GM13977 (cell line): Measurements from ENCODE around the gene KLK6.
A peak's percentile ranks its signal among the peaks of the same experiment; 100 is the strongest.

Experiments used
- DNase-seq: peaks from one replicate; pipeline ENCODE4 v3.0.0; 2012; ENCODE audit warnings: low spot score
- in situ Hi-C: fragments of 300-500 bp; cut with MboI; formaldehyde crosslinking; loops from one replicate; pipeline ENCODE4 v1.12.0; 2022; ENCODE audit warnings: low sequenced_read_pairs, low pct_unique_long_range_greater_than_20kb, mixed read lengths, inconsistent platforms; ENCODE audit not compliant: unreplicated experiment
- TF ChIP-seq, protein P1 (sequence below): IDR thresholded peaks from 2 replicates; pipeline ENCODE4 v1.5.1; 2012; ENCODE audit warnings: mild to moderate bottlenecking, control low read depth; ENCODE audit not compliant: insufficient read depth; ENCODE audit errors: extremely low read depth, missing control alignments

The KLK6 gene

DNA sequence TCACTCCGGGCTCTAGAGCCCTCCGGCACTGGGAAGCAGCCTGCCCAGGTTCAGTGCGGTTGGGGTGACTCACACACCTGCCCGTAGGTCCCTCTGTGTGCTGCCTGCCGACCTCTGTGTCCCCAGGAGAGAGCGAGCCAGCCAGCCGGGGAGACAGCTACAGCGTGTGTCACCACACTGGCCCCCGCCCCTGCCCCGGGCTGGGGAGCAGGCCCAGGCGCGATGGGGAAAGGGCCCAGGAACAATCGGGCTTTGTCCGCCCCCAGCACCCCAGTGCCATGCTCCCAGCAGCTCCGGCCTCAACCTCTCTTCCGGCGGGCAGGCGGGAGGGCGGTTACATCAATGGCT lies at the start of gene KLK6:
KLK6 (minus strand) TSS at position 179 of the 348 bp plus-strand sequence. CDS start 1,487 bp downstream, outside the sequence.
- DNase-seq: no peak
- TF ChIP-seq, protein P1, sequence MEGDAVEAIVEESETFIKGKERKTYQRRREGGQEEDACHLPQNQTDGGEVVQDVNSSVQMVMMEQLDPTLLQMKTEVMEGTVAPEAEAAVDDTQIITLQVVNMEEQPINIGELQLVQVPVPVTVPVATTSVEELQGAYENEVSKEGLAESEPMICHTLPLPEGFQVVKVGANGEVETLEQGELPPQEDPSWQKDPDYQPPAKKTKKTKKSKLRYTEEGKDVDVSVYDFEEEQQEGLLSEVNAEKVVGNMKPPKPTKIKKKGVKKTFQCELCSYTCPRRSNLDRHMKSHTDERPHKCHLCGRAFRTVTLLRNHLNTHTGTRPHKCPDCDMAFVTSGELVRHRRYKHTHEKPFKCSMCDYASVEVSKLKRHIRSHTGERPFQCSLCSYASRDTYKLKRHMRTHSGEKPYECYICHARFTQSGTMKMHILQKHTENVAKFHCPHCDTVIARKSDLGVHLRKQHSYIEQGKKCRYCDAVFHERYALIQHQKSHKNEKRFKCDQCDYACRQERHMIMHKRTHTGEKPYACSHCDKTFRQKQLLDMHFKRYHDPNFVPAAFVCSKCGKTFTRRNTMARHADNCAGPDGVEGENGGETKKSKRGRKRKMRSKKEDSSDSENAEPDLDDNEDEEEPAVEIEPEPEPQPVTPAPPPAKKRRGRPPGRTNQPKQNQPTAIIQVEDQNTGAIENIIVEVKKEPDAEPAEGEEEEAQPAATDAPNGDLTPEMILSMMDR: no peak
- in situ Hi-C loops: no loop called here

DNA sequence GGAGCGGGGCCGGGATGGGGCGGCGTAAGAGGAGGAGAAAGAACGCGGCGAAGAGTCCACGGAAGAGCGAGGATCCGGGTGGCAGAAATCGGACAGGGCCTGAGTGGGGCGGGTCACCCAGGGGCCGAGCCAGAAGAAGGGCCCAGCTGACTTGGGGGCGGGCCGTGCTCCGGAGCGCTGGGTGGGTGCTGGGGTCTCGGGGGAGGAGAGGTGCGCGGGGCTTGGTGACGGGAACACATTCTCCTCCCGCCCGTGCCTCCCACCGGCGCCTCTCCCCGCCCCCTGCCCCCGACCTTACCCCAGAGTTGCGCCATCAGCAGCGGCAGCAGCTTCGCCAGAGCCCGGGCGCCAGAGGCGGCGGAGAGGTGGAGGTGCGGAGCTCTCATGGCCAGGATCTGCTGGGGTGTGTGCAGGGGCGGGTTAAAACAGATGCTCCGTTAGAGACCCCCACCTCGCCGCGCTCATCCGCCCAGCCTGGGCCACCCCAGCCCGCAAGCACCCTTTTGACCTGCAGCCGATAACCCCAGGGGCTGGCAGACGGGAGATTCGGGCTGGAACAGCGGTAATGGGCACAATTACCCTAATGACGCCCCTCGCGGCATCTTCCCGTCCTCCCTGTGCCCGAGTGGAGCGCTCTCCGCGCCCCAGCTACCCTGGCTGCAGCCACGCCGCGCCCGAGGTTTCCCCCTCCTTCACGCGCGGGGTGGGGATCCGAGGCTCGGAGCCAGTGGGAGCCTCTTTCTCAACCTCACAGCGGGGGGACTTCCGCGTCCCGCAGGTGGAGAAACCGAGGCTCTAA lies 49.6 kb upstream of the KLK6 start:
- TF ChIP-seq, protein P1: no peak
- no peak for DNase-seq
- in situ Hi-C loops: no loop called here

DNA sequence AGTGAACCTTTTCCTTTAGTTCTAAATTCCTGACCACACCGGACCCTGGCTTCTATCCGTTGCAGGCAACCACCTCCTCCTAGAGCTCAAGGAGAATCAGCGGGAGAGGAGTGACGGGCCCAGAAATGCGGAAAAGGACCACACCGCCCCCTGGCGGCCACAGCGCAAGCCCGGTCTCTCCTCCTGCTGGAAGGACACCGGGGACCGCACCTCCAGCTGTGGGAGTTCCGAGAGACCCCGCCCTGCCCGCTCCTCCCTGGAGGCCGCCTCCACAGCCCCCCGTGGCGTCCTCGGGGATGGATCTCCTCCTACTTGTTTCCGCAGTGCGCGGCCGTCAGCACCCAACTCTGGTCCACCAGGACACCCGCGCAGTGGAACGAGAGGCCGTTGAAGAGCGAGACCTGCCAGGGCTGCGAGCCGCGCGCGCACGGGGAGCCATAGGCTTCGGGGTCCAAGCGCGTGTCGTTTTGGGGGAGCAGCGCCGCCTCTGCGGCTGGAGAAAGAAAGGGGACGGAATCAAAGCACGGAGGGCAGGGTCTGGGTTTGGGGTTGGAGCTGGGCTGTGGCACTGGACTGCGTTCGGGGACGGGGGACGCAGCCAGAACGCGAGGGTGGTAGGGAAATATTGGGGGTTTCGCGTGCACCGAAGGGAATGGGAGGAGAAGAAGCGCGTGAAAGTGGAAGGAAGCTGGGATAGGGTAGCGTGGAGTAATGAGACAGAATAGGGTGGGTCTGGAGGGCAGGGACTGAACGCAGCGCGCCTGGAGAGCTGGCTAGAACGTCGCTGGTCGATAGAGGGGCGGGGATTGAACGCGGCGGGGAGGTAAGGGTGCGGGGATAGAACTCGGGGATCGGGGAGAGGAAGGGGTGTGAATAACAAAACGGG lies 47.6 kb upstream of the KLK6 start:
- TF ChIP-seq, protein P1: peak; percentile 96
- DNase-seq: peak; percentile 93
- in situ Hi-C loops: no loop called here

DNA sequence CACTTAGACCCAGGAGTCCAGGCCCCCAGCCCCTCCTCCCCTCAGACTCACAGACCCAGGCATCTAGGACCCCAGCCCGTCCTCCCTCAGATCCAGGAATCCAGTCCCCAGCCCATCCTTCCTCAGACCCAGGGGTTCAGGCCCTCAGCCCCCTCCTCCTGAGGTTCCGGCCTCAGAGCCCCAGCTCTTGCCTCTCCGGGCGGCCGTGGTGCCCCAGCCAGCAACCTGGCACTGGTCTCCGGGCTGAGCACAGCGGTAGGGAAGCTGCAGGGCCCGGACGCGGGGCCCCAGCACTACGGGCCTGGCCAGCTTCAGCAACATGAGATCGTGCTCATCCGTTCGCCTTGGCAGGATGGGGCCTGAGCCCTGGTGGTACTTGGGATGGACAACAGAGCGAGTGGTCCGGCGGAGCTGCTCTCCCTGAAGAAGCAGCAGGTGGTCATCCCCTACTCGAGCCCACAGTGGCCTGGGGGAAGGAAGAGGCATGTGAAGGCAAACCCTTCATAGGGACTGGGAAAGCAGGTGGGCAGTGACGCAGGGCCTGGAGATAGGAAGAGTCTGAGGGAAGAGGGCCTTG lies 46.4 kb upstream of the KLK6 start:
- in situ Hi-C loops: no loop called here

DNA sequence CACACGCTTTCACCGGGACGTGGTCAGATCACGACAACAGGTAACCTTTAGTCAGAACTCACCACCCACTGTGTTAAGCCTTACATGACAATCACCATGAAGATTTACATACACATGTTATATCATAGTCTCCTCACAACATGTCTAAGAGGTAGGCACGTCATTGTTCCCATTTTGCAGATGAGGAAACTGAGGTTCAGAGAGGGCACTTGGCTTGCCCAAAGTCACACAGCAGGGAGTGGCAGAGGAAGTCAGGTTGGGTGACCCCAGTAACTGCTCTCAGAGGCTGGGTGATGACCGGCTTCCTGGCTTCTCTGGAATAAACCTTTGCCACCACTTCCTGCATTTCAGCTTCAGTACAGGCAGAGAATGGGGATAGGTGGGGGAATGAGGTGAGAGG lies 44.9 kb upstream of the KLK6 start:
- TF ChIP-seq, protein P1: no peak
- in situ Hi-C loops: no loop called here
- DNase-seq: no peak

More for the DNA sequence above, 46.4 kb upstream of the KLK6 start:
- TF ChIP-seq, protein P1: no peak
- DNase-seq: no peak

DNA sequence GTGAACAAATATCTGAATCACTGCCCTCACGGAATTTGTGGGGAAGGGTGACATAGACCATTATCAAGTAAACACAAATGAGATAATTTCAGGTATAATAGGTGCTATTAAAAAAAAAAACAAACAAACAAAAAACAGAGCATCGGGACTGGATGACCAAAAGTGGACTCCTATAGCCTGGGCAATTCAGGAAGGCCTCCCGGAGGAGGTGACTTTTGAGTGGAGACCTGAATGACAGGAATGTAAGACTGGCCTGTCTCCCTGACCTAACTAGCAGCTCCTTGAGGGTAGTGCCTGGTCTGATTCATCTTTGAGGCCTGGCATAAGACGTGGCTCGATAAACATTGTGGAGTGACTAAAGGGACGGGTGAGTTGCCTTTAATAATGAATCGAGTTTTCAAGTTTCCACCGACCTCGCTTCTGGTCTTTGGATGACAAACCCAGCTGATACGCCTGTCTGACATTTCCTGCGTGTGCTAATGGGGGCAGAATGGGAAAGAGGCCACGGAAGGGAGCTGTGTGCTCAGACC lies 43.3 kb upstream of the KLK6 start:
- TF ChIP-seq, protein P1: no peak
- in situ Hi-C loops: no loop called here
- DNase-seq: no peak
